ENCODE data around the gene NRG3.

GRCh38 chr10:82543631-82544030 is 668.6 kb downstream of the NRG3 start:
- TF ChIP-seq, protein P1, sequence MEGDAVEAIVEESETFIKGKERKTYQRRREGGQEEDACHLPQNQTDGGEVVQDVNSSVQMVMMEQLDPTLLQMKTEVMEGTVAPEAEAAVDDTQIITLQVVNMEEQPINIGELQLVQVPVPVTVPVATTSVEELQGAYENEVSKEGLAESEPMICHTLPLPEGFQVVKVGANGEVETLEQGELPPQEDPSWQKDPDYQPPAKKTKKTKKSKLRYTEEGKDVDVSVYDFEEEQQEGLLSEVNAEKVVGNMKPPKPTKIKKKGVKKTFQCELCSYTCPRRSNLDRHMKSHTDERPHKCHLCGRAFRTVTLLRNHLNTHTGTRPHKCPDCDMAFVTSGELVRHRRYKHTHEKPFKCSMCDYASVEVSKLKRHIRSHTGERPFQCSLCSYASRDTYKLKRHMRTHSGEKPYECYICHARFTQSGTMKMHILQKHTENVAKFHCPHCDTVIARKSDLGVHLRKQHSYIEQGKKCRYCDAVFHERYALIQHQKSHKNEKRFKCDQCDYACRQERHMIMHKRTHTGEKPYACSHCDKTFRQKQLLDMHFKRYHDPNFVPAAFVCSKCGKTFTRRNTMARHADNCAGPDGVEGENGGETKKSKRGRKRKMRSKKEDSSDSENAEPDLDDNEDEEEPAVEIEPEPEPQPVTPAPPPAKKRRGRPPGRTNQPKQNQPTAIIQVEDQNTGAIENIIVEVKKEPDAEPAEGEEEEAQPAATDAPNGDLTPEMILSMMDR (IDR thresholded peaks at IDR 0.05) = no peak
- TF ChIP-seq POLR2A (IDR thresholded peaks at IDR 0.05) (no peak), EP300 (IDR thresholded peaks at IDR 0.05) (no peak)

All from tibial nerve (tissue), 4 donors.